ENCODE measurements around the gene LRRC3.
"Not testable (repeated sequence)": the region's sequence is repeated elsewhere in the genome, so short reads cannot be mapped to it uniquely, and the experiment has no call there.

LRRC3 gene

DNA sequence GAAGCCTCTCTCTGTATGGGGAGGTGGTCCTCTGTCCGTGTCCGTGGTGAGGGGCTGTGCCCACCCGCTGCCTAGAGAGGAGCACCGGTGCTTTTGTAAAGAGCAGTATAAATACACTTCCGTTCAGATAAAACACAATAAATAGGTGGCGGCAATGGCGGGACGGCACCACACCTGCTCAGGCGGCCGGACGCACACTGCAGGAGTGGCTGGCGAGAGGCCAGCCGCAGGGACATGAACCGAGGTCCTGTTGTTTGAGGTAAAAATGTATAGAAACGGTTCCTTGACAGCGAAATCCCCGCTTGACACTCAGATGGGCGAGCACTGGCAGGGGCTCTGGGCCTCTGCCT is 43.9 kb downstream of the LRRC3 start:
- DNase-seq, result no peak

DNA sequence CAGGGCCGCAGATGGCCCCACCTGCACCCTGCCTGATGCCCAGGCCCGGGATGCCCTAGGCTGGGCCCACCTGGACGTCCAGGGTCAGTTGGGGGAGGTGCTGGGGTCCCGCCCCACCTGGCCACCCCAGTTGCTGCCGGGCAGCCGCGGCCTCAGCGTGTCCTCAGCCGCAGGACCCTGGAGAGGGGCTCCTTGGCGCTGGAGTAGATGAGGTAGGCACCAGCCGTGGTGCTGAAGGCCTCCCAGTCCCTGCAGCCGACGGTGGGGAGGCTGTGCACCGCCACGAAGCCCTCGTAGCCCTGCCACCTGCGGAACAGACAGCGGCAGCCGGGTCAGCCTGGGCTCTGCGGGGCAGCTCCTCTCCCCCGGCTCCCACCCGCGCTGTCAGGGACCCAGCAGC is 44.3 kb downstream of the LRRC3 start:
- no peak for DNase-seq

DNA sequence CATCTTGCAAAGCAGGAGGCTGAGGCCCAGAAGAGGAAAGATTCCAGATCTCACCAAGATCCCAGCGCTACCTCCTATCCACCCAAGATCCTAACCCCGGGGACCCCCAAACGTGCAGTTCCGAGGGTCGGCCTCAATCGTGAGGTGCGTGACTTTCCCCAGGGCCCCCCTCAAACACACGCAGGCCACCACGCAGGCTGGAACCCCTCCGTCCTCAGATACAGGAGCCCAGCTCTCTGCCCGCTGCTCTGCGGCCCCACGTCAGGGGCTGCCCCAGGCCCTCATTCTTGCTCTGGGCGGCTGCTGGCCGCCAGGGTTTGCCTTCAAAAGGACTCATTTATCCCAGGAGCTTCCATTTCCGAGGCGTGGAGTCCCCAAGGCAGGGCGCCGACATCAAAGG is 44.8 kb downstream of the LRRC3 start:
- no peak for DNase-seq

DNA sequence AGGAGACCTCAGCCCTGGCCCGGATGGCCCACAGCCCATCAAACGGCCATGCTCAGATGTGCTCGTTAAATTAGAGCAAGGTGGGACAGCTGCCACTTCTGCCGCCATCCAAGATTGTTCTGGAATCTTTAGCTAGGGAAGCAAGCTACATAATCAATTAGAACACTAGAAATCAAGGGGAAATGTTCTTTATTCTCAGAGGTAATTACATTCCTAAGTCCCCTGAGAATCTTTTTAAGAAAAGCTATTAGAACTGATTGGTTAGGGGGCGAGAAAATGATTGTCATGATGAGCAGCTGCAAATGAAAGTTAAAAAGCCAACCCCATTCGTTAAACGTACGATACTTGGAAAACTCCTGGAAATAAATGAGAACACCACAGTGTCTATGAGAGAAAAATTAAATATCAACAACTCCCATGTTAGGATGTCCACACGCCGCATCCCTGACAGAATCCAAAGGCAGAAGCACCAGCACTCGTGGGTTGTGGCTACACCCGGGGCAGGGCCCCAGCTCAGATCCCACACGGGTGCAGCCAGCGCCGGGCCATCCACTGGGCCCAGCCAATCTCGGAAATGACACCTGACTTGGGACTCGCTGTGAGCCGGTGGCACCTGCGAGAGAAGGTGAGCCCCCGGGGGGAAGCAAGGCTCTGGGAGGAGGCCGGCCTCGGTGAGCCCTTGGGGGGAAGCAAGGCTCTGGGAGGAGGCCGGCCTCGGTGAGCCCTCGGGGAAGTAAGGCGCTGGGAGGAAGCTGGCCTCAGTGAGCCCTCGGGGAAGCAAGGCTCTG is 47.1 kb downstream of the LRRC3 start:
- DNase-seq, result no peak

- not testable (repeated sequence) for DNase-seq
Measured at GRCh38 chr21:44503006-44503889, 47.9 kb downstream of the LRRC3 start.

GRCh38 chr21:44503901-44504399 is 48.6 kb downstream of the LRRC3 start:
- DNase-seq, result no peak

DNA sequence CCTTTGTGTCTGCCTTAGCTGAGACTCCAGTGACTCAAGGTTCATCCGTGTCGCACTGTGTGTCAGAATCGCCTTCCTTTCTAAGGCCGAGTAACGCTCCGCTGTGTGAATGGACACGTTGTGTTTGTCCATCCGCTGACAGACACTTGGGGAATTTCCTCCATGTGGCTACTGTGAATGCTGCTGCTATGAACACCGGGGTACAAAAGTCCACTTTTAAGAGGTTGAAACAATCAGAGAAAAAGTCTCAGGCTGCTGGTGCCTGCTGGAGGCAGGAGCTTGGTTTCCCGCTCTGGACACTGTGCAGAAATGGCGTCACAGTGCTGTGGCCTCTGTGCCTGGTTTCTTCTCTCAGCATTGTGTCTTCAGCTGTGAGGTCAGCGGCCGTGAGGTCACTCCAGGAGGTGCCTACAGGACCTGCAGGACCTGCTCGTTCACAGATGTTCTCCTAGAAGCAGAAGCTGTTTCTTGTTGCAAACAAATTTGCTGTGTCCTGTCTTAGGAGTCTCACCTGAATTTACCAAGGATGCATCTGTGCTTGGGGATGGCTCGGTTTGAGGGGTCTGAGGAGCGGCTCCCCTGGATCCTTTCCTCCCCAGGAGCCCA is 50.5 kb downstream of the LRRC3 start:
- no peak for DNase-seq

GRCh38 chr21:44506279-44507255 is 51.3 kb downstream of the LRRC3 start:
- no peak for DNase-seq

DNA sequence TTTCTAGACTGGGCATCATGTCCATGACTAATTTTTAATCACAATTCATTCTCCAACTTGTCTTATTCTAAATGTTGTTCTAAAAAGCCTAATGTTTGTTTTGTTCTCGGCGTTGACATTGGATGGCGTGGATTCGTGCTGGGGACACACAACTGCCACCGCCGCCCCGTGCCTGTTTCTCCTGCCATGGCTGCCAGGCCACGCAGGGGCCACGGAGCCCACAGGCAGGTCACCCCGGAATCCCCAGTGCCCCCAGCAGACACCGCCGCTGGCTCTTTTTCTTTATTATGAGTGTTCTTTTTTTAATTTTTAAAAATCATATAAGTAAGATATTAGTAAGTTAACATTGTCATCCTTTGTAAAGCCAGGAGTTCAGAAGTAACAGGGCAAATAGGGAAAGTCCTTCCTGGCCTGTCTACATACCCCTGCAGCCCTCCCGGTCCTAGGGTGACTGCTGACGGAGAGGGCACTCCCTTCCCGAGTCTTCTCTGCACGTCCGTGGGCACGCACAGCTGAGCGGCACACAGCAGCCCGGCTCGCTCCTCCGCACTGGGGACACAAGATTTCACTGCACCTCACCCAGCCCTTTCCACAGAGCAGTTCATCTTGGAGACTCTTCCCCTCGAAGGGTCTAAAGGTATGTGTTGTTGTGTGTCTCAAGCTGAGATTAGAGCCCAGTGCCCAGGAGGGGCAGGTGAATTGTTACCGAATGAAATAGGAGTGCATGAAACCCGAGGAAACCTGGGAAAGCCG is 52.5 kb downstream of the LRRC3 start:
- no peak for DNase-seq

GRCh38 chr21:44508426-44508710 is 53.1 kb downstream of the LRRC3 start:
- no peak for DNase-seq

DNA sequence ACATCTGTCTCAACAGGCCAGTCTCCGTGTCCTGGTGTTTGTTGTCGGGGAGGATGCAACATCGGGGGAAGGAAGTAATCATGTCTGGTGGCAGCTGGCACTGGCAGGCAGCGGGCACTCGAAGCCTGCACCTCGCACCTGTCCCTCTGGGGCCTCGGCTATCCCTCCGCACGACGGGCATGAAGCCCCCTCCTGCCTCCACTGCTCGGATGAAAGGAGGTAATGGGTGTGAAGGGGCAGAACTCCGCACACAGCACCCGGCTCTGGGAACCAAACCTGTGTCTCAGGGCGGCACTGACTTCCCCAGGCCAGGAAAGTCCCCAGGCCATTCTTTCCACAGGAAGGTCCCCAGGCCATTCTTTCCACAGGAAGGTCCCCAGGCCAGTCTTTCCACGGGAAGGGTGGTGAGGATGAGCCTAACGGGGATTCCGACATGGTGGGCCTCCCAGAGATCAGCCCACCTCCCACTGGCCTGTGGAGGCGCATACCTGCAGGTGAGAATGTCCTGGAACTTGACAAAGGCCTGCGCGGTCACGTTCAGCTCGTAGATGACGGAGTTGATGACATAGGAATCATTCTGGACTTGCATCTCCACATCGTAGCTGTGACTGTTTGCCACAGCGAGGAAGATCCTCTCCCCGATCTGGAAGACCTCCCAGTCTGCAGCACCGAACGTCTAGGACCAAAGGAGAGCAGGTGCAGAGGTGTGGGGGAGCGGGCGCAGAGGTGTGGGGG is 53.6 kb downstream of the LRRC3 start:
- no peak for DNase-seq

- no peak for DNase-seq
Measured at GRCh38 chr21:44509539-44509938, 54.2 kb downstream of the LRRC3 start.

GRCh38 chr21:44510109-44510507 is 54.8 kb downstream of the LRRC3 start:
- no peak for DNase-seq

DNA sequence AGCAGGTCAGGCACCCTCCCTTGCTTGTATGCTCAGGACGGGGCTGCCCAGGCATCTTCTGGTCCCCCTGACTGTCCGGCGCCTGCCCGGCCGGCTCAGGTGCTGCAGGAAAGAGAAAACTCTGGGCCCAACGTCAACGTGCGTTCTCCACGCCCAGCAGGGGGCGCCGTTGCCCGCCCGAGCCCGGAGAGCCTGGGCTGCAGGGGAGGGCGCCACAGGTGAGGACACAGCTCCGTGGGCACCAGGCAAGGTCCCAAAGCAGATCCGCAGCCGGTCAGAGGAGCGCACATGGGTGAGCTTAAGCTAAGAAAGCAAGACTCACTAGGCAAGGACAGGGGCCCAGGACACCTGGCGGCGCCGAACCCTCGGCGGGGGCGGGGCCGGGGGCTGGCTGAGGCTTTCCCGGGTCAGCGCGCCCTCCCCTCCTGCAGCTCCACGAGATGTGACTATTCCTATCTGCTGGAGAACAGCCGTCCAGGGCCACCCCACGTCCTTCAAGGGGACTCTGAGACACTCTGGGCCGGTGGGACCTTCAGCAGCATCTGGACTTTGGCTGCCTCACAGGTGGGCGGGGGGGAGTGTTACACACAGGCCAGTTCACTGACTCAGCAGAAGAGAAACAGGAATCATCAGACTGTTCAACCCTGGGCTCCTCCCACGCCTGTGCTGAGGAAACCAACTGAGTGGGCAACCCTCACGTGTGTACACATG is 55.4 kb downstream of the LRRC3 start:
- DNase-seq, result peak; percentile 75 to 84

GRCh38 chr21:44511219-44511937 is 56.1 kb downstream of the LRRC3 start:
- DNase-seq, result no peak
